ENCODE data around the gene EXOC1L.

DNA sequence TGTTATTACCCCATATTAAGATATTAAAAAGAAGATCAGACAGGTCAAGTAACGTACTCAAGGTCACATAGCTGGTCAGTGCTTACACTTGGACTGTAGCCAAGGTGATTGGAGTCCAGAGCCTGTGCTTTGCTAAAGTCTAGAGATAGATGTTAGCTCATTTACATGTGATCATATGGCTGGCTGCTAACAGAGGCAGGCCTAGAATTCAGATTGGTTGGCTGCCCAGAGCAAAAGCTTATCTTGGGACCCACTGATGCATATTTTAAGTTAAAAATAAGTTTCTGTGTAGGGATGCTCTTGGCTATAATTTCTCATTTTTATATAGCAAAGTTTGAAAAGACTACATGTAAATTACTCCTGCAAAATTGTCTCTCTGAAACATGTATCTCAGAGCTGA lies 18.1 kb upstream of the EXOC1L start:
- TF ChIP-seq RNF2 (IDR thresholded peaks at IDR 0.05; ENCODE audit: borderline replicate concordance, low read depth) (no peak), RFX5 (IDR thresholded peaks at IDR 0.05) (no peak), RCOR1 (IDR thresholded peaks at IDR 0.05; ENCODE audit: low read depth, low read length) (no peak)

Measured in A549 (cell line).